ENCODE data around the gene PBX3.

DNA sequence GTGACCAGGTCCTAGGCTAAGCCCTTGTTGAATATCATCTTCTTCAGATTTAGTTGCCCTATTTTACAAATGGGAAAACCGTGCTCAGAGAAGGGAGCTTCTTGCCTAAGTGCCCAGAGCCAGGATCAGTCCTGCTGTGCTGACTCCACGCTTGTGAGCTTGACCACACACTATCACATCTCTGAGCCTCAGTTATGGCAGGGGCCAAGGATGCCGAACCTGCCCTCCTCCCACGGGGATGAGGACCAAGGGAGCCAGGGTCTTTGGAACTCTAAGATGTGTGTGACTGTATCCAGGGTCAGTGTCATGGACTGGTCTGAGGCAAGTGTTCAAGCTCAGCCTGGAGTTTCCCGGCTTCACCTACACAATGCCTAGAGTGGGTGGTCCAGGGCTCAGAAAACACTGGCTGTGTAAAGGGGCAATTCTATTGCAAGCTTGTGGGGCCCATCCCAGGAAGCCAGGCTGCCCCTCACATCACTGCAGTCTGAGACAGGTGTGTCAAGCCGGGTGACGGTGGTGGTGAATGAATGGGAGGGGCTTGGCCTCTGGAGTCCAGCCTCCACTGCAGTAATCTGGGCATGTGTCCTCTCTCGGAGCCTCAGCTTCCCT lies 235.7 kb downstream of the PBX3 start:
- TF ChIP-seq, protein P1, sequence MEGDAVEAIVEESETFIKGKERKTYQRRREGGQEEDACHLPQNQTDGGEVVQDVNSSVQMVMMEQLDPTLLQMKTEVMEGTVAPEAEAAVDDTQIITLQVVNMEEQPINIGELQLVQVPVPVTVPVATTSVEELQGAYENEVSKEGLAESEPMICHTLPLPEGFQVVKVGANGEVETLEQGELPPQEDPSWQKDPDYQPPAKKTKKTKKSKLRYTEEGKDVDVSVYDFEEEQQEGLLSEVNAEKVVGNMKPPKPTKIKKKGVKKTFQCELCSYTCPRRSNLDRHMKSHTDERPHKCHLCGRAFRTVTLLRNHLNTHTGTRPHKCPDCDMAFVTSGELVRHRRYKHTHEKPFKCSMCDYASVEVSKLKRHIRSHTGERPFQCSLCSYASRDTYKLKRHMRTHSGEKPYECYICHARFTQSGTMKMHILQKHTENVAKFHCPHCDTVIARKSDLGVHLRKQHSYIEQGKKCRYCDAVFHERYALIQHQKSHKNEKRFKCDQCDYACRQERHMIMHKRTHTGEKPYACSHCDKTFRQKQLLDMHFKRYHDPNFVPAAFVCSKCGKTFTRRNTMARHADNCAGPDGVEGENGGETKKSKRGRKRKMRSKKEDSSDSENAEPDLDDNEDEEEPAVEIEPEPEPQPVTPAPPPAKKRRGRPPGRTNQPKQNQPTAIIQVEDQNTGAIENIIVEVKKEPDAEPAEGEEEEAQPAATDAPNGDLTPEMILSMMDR (IDR thresholded peaks at IDR 0.05): no peak
- no peak for TF ChIP-seq SIN3A (IDR thresholded peaks at IDR 0.05; ENCODE audit: borderline replicate concordance, insufficient read depth, low read depth, low read length)
- TF ChIP-seq TCF7L2 (IDR thresholded peaks at IDR 0.05; ENCODE audit: low read depth, low read length): no peak
- no peak for TF ChIP-seq POLR2AphosphoS5 (IDR thresholded peaks at IDR 0.05; ENCODE audit: low read depth, low read length)
